Measurements from ENCODE around the gene FNDC5. TPM values are rescaled to one million over a fixed set of nuclear protein-coding genes. Genes with fewer than 3 reads are reported as not detected.

Gene FNDC5
- total RNA-seq, 4 donors from 2014 or later, result 5.5 to 17.0 (median 9.8) TPM

DNA sequence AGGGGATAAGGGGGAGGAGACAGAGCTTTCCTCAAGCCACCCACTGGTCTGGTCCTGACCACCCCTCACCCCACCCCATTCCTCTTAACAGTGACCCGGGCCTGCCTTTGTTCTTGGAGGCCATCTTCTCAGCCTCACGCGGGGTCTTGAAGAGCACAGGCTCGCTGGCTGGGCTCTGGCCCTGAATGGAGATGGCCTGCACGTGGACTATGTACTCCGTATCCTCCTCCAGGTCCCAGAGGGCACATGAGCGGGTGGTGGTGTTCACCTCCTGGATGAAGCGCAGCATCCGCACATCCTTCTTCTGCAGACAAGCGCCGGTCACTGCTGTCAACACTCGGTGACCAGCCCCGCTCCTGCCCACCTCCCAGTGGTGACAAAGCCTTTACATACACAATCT lies 2.6 kb downstream of the FNDC5 start:
- Histone ChIP-seq H3K9me3 (no peaks in the 10 kb centered on the region), H3K27me3 (peaks cover 0 to 6% (median 0%) of the 10 kb centered on the region in 4 donors), H3K27ac (replicated peaks in 1 of 4) (no peak overlapping the region), H3K4me3 (no peak overlapping the region), H3K36me3 (peaks cover 4 to 23% (median 18%) of the 10 kb centered on the region in 4 donors), H3K4me1 (peaks cover 39 to 57% (median 54%) of the 10 kb centered on the region in 4 donors)
- intact Hi-C loops (cut with DNase I), result no loop called here
- WGBS, result 92% methylated on average over 13 of the region's 13 CpGs
- no peak for TF ChIP-seq POLR2A (IDR thresholded peaks at IDR 0.05; ENCODE audit: low read depth)
- TF ChIP-seq, protein P1, sequence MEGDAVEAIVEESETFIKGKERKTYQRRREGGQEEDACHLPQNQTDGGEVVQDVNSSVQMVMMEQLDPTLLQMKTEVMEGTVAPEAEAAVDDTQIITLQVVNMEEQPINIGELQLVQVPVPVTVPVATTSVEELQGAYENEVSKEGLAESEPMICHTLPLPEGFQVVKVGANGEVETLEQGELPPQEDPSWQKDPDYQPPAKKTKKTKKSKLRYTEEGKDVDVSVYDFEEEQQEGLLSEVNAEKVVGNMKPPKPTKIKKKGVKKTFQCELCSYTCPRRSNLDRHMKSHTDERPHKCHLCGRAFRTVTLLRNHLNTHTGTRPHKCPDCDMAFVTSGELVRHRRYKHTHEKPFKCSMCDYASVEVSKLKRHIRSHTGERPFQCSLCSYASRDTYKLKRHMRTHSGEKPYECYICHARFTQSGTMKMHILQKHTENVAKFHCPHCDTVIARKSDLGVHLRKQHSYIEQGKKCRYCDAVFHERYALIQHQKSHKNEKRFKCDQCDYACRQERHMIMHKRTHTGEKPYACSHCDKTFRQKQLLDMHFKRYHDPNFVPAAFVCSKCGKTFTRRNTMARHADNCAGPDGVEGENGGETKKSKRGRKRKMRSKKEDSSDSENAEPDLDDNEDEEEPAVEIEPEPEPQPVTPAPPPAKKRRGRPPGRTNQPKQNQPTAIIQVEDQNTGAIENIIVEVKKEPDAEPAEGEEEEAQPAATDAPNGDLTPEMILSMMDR (IDR thresholded peaks at IDR 0.05), result no peak
- TF ChIP-seq EP300 (IDR thresholded peaks at IDR 0.05), result no peak
- TF ChIP-seq POLR2AphosphoS5 (IDR thresholded peaks at IDR 0.05), result no peak
- DNase-seq (ENCODE audit: extremely low spot score), result peak; percentile 74

DNA sequence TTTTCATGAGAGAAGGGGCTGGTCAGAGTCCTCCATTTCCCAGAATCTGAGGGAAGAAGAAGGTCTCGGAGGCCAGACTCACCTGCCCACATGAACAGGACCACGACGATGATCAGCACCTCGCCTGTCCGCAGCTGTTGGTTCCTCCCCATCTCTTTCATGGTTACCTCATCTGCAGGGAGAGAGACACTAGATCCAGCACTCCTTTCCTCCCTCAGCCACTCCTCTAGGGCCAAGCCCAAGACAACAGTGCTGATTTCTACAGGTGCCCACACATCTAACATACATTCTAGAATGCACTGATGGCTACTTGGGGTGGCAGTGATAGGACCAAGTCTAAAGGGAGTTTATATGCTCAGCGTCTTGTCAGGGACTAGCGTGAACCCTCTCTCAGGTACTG lies 3.0 kb downstream of the FNDC5 start:
- 91% methylated on average over 7 of the region's 7 CpGs for WGBS
- TF ChIP-seq POLR2AphosphoS5 (IDR thresholded peaks at IDR 0.05) (no peak), EP300 (IDR thresholded peaks at IDR 0.05) (no peak), POLR2A (IDR thresholded peaks at IDR 0.05; ENCODE audit: low read depth) (no peak)
- TF ChIP-seq, protein P1 (IDR thresholded peaks at IDR 0.05), result no peak
- DNase-seq (ENCODE audit: extremely low spot score), result peak; percentile 77
- Histone ChIP-seq H3K27ac (replicated peaks in 1 of 4) (no peak overlapping the region), H3K36me3 (peaks cover 4 to 27% (median 23%) of the 10 kb centered on the region in 4 donors), H3K4me3 (no peak overlapping the region), H3K9me3 (no peaks in the 10 kb centered on the region), H3K27me3 (peaks cover 0 to 6% (median 0%) of the 10 kb centered on the region in 4 donors), H3K4me1 (peaks cover 36 to 53% (median 51%) of the 10 kb centered on the region in 4 donors)
- intact Hi-C loops (cut with DNase I), result no loop called here

DNA sequence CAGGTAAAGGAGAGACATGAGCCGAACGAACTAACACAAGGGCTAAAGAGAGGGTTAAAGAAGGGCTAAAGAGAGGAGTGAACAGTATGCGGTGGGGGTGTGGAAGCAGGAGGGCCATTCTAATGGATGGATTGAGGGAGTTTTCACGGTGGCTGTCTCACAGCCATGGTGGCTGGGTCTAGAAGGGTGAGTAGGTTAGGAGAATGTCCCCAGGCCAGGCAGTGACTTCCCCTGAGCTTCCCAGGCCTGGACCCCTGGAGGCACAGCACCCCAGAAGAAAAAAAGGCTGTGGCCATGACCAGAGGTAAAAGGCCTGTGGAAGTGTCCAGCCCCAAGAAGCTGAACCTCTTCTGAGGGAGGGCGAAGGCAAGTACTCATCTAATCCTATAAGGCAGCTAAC lies 3.6 kb downstream of the FNDC5 start:
- TF ChIP-seq EP300 (IDR thresholded peaks at IDR 0.05) (no peak), POLR2A (IDR thresholded peaks at IDR 0.05; ENCODE audit: low read depth) (no peak), POLR2AphosphoS5 (IDR thresholded peaks at IDR 0.05) (no peak)
- TF ChIP-seq, protein P1 (IDR thresholded peaks at IDR 0.05), result no peak
- Histone ChIP-seq H3K9me3 (no peaks in the 10 kb centered on the region), H3K4me3 (no peak overlapping the region), H3K27ac (replicated peaks in 1 of 4) (no peak overlapping the region), H3K27me3 (peaks cover 0 to 6% (median 0%) of the 10 kb centered on the region in 4 donors), H3K36me3 (peaks cover 4 to 30% (median 28%) of the 10 kb centered on the region in 4 donors), H3K4me1 (peaks cover 33 to 51% (median 50%) of the 10 kb centered on the region in 4 donors)
- intact Hi-C loops (cut with DNase I), result no loop called here
- peak; percentile 91 for DNase-seq (ENCODE audit: extremely low spot score)
- 91% methylated on average over 5 of the region's 5 CpGs for WGBS

DNA sequence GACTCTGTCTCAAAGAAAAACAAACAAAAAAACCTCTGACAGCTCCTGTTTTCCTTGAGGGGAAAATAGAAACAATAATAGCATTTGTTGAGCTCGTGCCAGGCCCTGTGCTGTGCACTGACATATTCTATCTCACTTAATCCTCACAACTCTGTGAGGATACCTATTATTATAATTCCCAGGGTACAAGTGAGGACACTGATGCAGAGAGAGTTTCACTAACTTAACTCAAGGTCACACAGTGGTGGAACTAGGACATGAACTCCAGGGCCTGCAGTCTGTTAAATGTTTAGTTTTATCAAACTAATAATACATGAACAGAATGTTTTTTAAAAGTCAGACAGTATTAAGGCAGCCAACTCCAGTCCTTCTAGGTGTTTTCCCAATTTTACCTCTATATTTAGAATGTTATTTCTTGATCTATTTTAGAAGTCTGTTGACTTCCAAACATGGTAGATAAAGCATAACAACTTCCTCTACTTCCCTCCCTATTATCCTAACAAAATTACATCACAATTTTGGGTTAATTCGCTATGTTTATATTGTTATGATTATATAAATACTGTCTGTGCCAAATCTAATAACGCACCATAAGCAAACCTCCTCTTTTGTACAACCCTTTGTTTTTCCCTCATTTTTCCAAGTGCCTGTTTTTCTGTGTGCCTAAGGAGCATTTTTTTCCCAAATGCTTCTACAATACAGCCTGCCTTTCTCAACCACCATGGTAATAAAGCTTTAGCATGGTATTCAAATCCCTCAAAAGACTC lies 4.9 kb downstream of the FNDC5 start:
- no peaks in the 10 kb centered on the region for H3K9me3 ChIP-seq
- peaks cover 27 to 49% (median 47%) of the 10 kb centered on the region in 4 donors for H3K4me1 ChIP-seq
- peaks cover 0 to 6% (median 0%) of the 10 kb centered on the region in 4 donors for H3K27me3 ChIP-seq
- no peak for DNase-seq (ENCODE audit: extremely low spot score)
- TF ChIP-seq, protein P1 (IDR thresholded peaks at IDR 0.05), result no peak
- TF ChIP-seq POLR2A (IDR thresholded peaks at IDR 0.05; ENCODE audit: low read depth) (no peak), POLR2AphosphoS5 (IDR thresholded peaks at IDR 0.05) (no peak), EP300 (IDR thresholded peaks at IDR 0.05) (no peak)
- H3K36me3 ChIP-seq, result peaks cover 4 to 30% (median 28%) of the 10 kb centered on the region in 4 donors
- H3K4me3 ChIP-seq, result no peak overlapping the region
- peak overlapping the region; percentile 20 to 65 (median 46) for H3K27ac ChIP-seq (replicated peaks in 1 of 4)
- WGBS, result 36% methylated on average over 3 of the region's 3 CpGs
- intact Hi-C loops (cut with DNase I), result no loop called here

Measured in esophagus muscularis mucosa (tissue), 4 donors.